GM04503 (cell line): Measurements from ENCODE around the gene TMC1.

Experiments
- DNase-seq: peaks from one replicate; pipeline ENCODE4 v3.0.0-alpha.2; 2012; ENCODE audit warnings: low read depth

The TMC1 gene

GRCh38 chr9:72874344-72874743 lies 352.9 kb downstream of the TMC1 start:
- no peak for DNase-seq

GRCh38 chr9:72875221-72875620 lies 353.8 kb downstream of the TMC1 start:
- DNase-seq, result no peak

- DNase-seq, result no peak
Measured at GRCh38 chr9:72880821-72881220, 359.4 kb downstream of the TMC1 start.

- no peak for DNase-seq
Measured at GRCh38 chr9:72882117-72882775, 360.8 kb downstream of the TMC1 start.

GRCh38 chr9:72883875-72884274 lies 362.5 kb downstream of the TMC1 start:
- DNase-seq, result no peak

- DNase-seq, result no peak
Measured at GRCh38 chr9:72884508-72884907, 363.1 kb downstream of the TMC1 start.
